Cardiac septum (tissue), 1 donor: ENCODE measurements around the gene LRP8. TPM values are rescaled to one million over a fixed set of nuclear protein-coding genes. Genes with fewer than 3 reads are reported as not detected.
A peak's percentile ranks its signal among the peaks of the same experiment; 100 is the strongest.

ENCODE experiments used
- DNase-seq: peaks from one replicate; pipeline ENCODE4 v3.0.0-alpha.2; 2020; ENCODE audit warnings: low spot score
- intact Hi-C: fragments of 100-400 bp; cut with DNase I; formaldehyde crosslinking; loops from one replicate; pipeline ENCODE4 v1.14.0; 2022
- long read RNA-seq: library from polyadenylated mRNA; unstranded; transcript quantifications from one replicate; pipeline ENCODE4 v2.0.0, GENCODE V29; 2021
- total RNA-seq: library from RNA; stranded (reverse); fragmentation: NEBNext Ultra II Directional; extraction: Animal tissue kit (Norgen Biotek cat#: 25700); gene quantifications from one replicate; pipeline ENCODE4 v1.2.1, GENCODE V29; 2021
- donor health status: DM: no; HTN: no; CAD: no.

The LRP8 gene
- 2.3 TPM for total RNA-seq
- long read RNA-seq, full-length matches to known transcripts, result 1 of 5 reads
- long read RNA-seq, partial matches to known transcripts, result 1 of 5 reads
- long read RNA-seq, other reads (novel, unspliced or antisense), result 3 of 5 reads

DNA sequence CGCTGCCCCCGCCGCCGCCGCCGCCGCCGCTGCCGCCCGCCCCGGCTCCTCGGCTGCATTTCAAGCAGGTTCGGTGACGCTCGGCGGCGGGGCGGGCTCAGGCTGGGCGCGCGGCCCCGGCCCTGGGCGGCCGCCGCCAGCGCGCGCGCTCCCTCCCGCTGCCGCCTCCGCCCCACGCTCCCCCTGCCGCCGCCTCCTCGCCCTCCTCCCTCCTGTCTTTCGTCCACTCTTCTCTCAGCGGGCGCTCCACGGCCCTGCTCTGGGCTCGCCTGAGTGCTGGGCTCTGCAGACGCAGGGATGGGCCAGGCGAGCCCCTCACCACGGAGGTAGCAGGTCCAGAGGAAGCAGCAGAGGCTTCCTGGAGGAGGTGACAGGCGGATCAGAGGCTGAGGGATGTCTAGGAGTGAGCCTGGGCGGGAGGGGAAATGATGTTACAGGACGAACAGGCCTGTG is at the start of gene LRP8:
Gene LRP8, minus strand, starts transcription at position 62 of the 453 bp plus-strand sequence. CDS start 158 bp downstream, outside the sequence.
- intact Hi-C loops, result no loop called here

DNA sequence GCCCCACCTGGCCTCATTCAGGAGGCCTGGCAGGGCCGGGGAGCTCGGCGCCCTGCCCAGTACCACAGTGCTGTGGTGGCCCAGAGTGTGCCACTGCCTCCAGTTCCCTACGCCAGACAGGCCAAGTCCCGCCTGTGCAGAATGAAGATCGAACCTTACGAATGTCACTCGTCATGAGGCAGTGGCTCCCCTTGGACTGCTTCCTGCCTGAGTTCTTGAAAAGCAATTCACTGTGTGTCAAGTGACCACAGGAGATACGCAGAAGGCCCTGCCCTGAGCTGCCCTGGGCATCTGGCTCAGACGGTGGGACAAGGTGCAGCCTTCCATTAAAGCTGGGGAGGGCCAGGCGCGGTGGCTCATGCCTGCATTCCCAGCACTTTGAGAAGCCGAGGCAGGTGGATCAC is 49.6 kb upstream of the LRP8 start:
- intact Hi-C loops, result no loop called here
- peak; percentile 67 for DNase-seq

More for the DNA sequence above, at the start of gene LRP8:
- DNase-seq, result peak; percentile 77

DNA sequence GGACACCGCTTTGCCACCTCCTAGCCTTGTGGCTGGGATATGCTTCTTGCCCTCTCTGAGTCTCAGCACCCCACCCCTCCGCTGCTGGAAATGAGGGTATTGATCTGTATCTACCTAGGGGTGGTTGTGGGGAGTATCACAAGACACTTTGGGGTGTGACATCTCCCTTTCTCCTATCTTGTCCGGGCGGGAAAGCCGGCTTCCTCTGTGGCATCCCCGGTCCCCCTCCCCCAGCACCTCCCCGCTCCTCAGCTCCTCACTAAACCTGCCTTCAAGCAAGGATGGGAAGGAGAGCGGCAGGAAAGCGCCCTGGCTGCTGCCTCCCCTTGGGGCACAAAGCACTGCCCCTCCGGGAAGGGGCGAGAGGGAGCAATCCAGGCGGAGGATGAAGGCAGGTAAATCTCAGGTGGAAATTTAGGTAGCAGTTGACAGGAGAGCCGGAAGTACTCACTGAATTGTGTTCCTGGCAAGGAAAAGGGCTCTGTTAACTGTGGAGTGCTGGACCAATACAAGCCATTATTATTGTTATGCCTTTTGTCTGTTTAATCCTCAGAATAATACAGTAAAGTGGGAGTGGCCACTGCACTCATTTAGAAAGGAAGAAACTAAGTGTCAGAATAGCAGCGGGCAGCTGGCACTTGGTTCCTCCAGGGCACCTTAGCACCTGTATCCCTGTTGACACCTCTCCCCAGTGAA is 49.0 kb upstream of the LRP8 start:
- peak; percentile 64 for DNase-seq
- intact Hi-C loops, result no loop called here

DNA sequence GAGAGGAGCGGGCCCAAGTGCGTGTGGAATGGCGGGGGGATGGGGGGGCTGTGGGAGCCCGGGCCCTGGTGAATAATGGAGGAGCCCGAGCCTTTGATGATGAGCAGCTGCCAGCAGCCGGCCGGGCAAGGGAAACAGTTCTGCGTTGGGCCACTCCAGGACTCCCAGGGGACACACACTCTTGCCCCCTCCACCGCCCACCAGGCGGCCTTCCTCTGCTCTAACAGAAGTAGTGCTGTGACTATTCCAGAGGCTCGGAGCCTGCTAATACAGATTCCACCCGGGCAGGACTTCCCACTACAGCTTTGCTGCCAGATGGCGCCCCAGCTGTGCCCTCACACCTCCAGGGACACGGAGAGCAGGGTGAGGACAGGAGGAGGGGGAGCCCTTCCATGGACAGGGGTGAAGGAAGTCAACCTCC is 48.2 kb upstream of the LRP8 start:
- DNase-seq, result peak; percentile 61
- intact Hi-C loops, result no loop called here

DNA sequence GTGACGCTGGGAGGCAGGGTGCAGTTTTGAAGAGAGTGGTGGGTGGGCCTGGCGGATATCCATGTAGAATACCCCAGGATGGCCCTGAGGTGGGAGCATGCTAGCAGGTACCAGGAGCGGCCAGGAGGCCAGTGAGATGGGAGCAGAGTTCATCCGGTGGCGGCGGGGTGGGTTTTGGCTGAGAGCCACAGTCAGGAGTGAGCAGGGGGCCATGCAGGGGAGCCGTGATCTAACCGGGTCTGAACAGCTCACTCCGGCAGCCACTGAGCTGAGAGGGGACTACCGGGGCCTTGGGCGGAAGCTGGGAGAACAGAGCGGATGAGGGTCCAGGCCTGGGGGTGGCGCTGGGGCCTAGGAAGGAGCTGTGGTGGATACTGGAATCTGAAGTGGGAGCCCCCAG is 47.6 kb upstream of the LRP8 start:
- DNase-seq, result peak; percentile 38
- intact Hi-C loops, result no loop called here

DNA sequence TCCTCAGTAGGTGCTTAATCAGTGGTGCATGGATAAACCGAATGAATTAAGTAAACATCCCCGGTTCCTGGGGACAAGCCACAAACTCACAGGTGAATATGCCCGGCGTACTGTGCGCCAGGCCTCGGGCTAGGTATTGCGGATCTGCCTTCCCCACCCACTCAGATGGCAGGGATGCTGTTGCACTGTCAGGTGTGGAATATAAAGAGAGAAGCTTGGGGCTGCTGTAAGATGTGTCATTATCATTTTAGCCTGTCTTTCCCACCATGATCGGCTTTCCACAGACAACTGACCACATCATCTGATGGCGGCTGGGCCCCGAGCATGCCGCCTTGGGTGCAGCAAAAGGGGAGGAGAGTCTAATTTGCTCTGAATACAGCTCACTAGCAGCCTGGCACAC is 45.4 kb upstream of the LRP8 start:
- intact Hi-C loops, result no loop called here
- peak; percentile 31 for DNase-seq

DNA sequence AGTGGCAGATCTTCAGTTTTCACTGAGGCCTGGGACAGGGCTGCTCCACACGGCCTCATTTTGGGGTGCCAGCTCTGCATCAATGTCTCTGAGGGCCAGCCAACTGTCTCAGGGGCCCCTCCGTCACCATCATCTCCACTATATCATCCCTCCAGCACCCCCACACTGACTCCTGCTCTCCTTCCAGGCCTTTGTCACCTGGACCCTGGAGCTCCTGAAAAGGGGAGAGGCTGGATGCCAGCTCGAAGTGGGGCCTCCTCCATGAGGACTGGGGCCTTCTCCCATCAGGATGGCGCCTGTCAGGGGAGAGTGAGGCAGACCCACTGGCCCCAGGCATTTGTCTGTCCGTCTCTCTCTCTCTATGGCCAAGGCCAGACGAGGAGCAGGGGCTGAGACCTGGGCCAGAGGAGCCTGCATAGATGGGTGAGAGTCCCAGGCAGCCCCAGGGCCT is 44.7 kb upstream of the LRP8 start:
- peak; percentile 36 for DNase-seq
- intact Hi-C loops, result no loop called here

DNA sequence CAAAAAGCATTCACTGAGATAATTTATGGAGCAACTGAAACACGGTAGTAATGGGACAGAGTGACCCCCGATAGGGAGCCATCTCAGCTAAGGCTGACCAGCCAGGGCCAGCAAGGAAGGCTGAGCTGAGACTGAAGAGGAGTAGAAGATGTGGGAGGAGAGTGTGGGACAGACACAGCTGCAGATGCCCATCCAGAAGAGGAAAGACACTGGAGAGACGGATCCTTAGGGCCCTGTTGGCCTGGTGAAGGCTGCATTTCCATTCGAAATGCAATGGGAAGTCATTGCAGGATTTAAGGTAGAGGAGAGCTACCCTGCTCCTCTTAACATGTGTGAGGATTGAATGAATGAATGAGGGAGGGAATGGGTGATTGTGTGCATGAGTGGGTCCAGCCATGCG is 44.0 kb upstream of the LRP8 start:
- intact Hi-C loops, result no loop called here
- DNase-seq, result peak; percentile 14

DNA sequence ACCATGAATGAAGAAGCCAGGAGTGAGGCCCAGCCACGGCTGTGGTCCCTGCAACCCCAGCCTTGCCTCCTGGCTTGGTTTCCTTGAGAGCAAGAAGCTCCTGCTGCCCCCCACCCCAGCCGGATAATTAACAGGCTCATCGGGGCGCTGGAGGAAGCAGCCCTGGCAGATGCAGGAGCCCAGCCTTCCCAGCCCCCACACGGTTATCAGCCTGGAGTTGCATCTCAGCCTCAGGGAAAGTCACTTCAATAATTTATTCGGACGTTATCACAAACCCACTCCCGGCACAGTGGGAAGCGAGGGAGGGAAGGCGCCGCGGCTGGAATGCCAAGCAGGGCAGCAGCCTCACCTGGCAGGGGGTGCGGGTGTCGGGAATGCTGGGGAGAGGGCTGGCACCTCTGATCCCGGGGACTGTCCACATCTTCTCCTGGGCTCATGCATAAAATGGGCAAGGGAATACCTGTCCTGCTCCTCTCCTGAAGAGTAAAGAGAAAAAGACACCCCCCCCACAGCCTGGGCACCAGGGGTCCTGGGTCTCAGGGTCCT is 43.3 kb upstream of the LRP8 start:
- intact Hi-C loops, result no loop called here

DNA sequence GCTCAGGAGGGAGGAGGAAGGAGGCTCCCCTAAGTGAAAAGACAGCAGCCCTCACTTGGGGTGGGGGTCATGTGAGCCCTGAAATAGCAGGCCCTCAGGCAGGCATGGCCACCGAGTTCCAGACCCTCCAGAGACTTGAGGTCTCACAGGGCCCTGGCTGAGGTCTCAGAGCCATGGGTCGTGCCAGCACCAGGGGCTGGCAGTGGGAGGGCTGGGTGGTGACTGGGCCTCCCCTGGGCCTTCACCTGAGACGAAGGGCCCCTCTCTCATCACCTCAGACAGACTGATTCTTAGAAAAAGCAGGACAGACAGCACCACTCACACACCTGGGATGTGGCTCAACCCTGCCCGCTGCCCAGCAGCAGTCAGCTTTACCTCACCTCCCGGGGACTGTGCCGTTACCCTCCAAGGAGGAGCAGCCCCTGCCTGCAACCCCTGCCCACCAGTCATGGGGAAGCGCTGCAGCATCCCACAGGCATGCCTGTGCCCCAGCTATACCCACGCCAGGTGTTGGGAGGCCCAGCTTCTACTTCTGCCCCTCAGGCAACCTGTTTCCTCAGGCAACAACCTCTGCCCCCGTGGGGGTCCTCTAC is 42.6 kb upstream of the LRP8 start:
- peak; percentile 56 for DNase-seq
- intact Hi-C loops, result no loop called here

More for the DNA sequence above, 43.3 kb upstream of the LRP8 start:
- DNase-seq, result peak; percentile 51

DNA sequence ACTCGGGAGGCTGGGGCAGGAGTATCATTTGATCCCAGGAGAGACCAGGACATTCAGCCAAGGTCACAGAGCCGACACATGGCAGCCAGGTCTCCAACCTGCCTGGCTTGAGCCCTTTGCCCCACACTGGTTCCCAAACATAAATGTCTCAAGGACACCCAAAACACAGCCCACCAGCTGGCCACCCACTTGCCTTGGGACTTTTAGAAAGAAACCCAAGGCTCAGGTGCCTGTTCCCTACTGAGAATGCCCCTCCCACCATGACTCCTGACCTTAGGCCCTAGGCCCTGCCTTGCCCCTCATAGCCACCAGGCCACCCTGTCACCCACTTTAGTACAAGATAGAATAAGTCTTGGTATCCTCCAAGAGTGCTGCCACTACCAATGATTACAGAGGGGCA is 41.9 kb upstream of the LRP8 start:
- intact Hi-C loops, result no loop called here
- DNase-seq, result peak; percentile 66

DNA sequence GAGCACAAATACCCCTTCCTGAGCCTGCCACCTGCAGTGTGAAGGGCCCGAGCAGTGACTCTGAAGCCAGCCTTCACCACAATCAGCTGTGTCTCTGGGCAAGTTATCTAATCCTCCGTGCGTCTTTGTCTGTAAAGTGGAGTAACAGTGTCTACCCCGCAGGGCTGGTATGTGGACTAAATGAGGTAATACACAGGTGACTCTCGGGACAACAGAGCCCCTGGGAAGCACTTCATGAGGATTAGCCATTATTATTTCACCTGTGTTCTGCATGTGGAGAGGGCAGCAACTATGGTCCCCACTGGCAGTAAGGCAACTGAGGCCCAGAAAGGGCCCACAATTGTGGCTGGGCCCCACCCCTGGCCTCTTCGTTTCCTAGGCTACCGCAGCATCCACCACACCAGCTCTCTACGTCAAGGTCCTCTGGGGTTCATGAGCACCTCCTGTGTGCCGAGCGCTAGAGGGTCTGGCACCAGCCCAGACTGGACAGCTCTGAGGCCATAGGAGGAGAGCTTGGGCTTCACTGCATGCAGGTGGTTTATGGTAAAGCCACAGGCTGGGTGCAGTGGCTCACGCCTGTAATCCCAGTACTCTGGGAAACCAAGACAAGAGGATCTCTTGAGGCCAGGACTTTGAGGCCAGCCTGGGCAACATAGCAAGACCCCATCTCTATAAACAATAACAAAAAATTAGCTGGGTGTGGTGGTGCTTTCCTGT is 41.3 kb upstream of the LRP8 start:
- DNase-seq, result peak; percentile 31
- intact Hi-C loops, result no loop called here

DNA sequence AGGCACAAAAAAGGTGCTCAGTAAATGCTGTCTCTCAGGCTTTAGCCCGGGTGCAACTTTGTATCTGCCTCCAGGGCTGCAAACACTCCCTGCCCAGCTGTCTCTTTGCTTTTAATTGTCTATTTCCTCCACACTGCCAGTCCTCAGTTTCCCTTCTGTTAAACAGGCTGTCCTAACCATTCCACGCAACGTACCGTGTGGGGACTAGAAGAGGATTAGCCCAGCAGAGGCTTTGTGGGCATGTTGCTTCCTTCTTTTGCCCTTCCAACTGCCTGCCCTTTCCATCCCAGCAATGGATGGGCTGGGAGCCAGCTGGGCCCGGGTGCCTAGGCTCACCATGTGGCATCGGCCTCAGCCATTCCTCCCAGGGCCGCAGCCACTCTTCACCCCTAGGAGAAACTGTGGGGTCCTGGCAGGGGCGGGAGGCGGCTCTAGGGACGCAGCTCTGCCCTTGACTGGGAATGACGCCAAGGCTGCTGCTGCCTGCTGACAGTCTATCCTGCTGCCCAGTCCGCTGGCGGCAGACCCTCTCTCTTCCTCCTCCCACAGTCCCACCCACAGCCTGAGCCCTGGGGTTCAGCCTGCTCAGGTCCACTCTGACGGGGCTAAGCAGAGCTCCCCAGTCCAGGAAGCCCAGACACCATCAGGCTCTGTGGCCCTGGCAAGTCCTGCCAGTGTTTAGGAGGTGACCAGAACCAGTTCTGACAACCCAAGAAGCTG is 40.6 kb upstream of the LRP8 start:
- intact Hi-C loops, result no loop called here
- DNase-seq, result peak; percentile 76

DNA sequence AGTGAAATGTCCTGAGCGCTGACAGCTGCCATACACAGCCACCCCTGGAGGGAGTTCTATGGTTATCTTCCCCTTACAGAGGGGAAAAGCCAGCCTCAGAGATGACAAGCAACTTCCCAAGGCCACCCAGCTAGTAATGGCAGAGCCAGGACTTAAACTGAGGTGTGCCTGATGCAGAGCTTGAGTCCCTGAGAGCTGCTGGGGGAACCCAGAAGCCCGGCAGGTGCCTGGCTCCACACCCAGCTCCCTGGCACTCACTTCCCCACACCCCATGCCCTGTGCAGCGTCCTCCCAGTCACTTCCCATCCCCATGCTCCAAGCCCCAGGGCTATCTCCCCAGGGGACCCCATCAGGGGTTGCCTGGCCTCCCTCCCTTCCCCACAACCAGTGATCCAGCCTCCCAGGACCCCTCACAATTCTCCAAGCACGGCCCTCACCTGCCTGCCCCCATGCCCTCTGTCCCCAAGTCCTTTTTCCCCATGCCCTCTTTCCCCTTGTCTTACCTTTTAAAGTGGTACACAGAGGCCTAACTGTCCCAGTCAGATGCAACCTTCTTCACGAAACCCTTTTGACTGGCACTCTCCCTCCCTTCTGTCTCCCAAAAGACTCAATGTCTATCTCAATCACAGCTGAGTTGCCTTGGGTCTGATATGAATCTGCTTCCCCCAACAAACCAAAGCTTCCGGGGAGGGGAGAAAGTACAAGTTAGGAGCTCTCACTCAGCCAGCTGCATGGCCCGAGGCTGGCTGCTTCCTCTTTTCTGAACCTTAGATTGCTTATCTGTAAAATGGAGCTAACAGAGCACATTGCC is 39.8 kb upstream of the LRP8 start:
- intact Hi-C loops, result no loop called here
- DNase-seq, result peak; percentile 53

DNA sequence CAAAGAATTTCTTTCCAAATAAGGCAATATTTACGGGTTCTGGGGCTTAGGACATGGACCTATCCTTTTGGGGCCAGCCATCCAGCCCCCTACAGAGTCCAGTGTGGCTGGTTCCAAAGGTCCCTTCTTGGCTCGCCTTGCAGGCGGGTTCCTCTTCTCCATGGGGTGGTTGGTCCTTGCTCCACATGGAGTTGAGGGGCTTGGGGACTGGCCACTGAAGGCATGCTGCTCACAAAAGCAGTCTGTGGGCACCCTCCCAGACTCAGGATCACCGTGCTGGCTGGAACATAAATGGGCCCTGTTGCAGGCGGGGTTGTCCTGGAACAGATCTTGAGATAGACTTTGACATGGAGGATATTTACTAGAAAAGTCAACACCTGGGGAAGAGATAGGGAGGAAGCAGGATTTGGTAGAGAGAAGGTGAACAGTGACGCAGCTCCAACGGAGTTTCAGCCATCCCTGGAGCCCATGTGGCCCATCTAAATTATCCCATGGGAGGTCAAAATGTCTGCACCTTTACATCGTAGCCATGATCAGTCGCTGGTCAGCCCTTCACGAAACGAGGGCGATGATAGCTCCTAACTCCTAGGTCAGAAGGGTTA is 39.1 kb upstream of the LRP8 start:
- peak; percentile 41 for DNase-seq
- intact Hi-C loops, result no loop called here

DNA sequence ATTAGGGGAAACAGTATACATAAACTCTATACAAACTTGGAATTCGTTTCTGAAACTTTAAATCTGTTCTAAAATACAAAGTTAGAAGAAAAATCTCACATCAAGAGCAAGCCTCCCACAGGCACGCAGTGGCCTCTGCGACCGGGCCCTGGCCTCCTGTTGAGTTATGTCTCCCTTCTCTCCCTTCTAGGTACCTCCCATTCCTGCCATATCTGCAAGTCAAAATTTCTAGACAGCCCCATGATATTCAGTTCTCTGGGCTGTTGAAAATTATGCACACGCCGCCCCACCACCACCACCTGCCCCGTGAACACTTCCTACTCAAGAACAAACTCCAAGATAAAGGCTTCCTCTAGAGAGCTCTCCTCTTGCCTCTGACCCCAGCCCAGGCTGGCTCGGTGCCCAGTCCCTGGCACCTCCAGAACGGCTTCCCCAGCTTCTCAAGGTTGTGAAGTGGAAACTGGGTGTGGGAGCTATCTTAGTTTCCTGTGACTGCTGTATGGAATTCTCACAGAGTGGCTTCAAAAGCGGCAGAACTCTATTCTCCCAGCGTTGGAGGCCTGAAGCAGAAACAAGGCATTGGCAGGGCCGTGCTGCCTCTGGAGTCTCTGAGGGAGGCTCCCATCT is 37.7 kb upstream of the LRP8 start:
- intact Hi-C loops, result no loop called here
- peak; percentile 20 for DNase-seq

DNA sequence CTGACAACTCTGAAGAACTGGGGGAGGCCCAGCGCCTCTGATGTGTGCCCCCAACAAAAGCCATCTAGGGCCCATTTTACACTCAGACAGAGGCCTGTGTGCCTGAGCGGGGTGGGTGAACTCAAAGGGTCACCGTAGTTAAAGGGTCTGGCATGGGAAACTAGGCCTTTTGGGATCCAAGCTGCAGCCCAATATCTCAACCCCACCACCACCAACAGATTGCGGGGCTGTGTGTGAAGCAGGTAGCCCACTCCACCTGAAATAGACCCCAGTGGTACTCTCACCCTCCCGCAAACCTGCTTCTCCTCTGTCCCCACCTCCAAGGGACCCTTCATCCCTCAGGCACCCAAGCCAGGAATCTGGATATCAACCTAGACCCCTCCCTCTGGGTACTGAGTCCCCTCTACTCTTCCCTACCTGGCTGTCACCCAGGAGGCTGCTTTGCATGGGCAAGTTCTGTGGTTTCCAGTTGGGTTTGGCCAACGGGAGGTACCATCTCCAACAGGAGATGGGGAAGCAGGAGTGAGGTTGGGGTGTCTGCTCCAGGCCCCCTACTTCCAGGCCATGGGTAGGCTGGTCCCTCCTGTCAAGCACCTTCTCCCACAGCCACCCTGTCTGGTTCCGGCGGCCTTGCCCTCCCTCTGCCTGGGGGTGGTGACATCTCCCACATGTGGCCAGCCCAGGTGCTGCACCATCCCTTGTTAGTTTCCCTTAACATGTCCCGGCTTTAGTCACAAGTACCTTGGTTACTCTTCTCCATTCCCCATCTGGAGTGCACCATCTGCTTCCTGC is 35.2 kb upstream of the LRP8 start:
- intact Hi-C loops, result no loop called here
- DNase-seq, result peak; percentile 60
